H1 (cell line): ENCODE results near the gene MDM4. TPM values are rescaled to one million over a fixed set of nuclear protein-coding genes. Genes with fewer than 3 reads are reported as not detected.

Experiments
- CHD7 ChIP-seq: fragments of 300-600 bp; sonication (generic); IDR thresholded peaks from 2 replicates; pipeline ENCODE4 v1.7.1; 2012; ENCODE audit warnings: low read length, moderate library complexity, mild to moderate bottlenecking, inconsistent platforms; ENCODE audit not compliant: insufficient replicate concordance
- E2F6 ChIP-seq: IDR thresholded peaks from 2 replicates; pipeline ENCODE4 v1.6.1; 2012; ENCODE audit warnings: inconsistent platforms
- KDM5A ChIP-seq: fragments of 200-600 bp; IDR thresholded peaks from 2 replicates; pipeline ENCODE4 v1.7.1; 2012; ENCODE audit warnings: mild to moderate bottlenecking, low read length, inconsistent platforms, mixed read lengths
- NRF1 ChIP-seq: IDR thresholded peaks from 2 replicates; pipeline ENCODE4 v1.6.1; 2011; ENCODE audit warnings: mild to moderate bottlenecking, low read depth, low read length, improper control_type of control experiment
- POLR2A ChIP-seq, 2 experiments: IDR thresholded peaks; 1 replicate in 1 of 2; 2 replicates in 1 of 2; pipeline ENCODE4 v1.6.1; 2011; ENCODE audit warnings: low read depth in 2 of 2, low read length in 2 of 2, mild to moderate bottlenecking in 2 of 2; ENCODE audit errors: control extremely low read depth in 1 of 2
- polyA plus RNA-seq, 7 experiments: library from polyadenylated mRNA; depleted of rRNA in 3 of 7; stranded (reverse) in 5 of 7; unstranded in 2 of 7; fragments of >200 nt in 5 of 7; fragments of 200-250 nt in 2 of 7; gene quantifications; 1 replicate in 5 of 7; 2 replicates in 1 of 7; 4 replicates in 1 of 7; pipeline versions ENCODE4 v1.2.1 to v1.2.3, GENCODE V29; 2011 to 2013; ENCODE audit warnings: missing spikeins in 2 of 7, mixed read lengths in 2 of 7
- total RNA-seq: library from RNA; stranded (reverse); fragmentation: NEBNext Ultra II Directional; extraction: Animal tissue kit (Norgen Biotek cat#: 25700); gene quantifications from 2 replicates; pipeline ENCODE4 v1.2.1, GENCODE V29; 2021
- TF ChIP-seq, protein P1 (sequence below), 3 experiments: IDR thresholded peaks; 1 replicate in 2 of 3; 2 replicates in 1 of 3; pipeline versions ENCODE4 v1.5.1 to v1.6.1; 2011; ENCODE audit warnings: low read length in 3 of 3, mild to moderate bottlenecking in 3 of 3, inconsistent platforms in 2 of 3, low read depth in 1 of 3, moderate library complexity in 1 of 3; ENCODE audit not compliant: insufficient read depth in 1 of 3; ENCODE audit errors: control extremely low read depth in 1 of 3

The MDM4 gene
- total and polyA plus RNA-seq, 2 of the 8 experiments (the other 6 are each of a cell fraction or from before 2014, with no cell fraction given), result 10.8 to 84.9 TPM

- TF ChIP-seq, protein P1, sequence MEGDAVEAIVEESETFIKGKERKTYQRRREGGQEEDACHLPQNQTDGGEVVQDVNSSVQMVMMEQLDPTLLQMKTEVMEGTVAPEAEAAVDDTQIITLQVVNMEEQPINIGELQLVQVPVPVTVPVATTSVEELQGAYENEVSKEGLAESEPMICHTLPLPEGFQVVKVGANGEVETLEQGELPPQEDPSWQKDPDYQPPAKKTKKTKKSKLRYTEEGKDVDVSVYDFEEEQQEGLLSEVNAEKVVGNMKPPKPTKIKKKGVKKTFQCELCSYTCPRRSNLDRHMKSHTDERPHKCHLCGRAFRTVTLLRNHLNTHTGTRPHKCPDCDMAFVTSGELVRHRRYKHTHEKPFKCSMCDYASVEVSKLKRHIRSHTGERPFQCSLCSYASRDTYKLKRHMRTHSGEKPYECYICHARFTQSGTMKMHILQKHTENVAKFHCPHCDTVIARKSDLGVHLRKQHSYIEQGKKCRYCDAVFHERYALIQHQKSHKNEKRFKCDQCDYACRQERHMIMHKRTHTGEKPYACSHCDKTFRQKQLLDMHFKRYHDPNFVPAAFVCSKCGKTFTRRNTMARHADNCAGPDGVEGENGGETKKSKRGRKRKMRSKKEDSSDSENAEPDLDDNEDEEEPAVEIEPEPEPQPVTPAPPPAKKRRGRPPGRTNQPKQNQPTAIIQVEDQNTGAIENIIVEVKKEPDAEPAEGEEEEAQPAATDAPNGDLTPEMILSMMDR (IDR thresholded peaks at IDR 0.05; ENCODE audit: control extremely low read depth in 1 of 3, insufficient read depth in 1 of 3, low read depth in 1 of 3, low read length in 3 of 3), result no peak
- no peak for TF ChIP-seq CHD7
- no peak for TF ChIP-seq NRF1
- TF ChIP-seq KDM5A, result no peak
- no peak for TF ChIP-seq E2F6
- no peak for TF ChIP-seq POLR2A (IDR thresholded peaks at IDR 0.05; ENCODE audit: control extremely low read depth in 1 of 2, low read depth in 2 of 2, low read length in 2 of 2)
Observed at GRCh38 chr1:204469304-204469703, 46.9 kb upstream of the MDM4 start (continued).
